ENCODE data around the gene INO80.

Gene INO80

DNA sequence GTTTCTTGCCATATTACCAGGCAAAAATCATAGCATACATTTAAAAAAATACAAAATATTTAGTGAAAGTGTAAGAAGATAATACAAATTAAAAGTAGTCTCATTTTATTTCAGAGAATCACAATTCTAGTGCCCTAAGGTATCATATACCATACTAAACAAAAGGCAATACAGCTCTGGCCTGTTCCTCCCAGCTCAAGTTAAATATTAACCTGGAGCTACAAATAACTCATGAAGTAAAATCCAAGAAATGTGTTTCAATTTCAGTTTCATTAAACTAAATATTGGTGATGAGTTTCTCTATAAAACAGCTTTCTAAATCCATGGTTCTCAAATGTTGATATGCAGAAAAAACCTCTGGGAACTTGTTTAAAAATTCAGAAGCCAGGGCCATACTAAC is 67.7 kb downstream of the INO80 start:
- no peak for DNase-seq (ENCODE audit: low read depth, low spot score)

DNA sequence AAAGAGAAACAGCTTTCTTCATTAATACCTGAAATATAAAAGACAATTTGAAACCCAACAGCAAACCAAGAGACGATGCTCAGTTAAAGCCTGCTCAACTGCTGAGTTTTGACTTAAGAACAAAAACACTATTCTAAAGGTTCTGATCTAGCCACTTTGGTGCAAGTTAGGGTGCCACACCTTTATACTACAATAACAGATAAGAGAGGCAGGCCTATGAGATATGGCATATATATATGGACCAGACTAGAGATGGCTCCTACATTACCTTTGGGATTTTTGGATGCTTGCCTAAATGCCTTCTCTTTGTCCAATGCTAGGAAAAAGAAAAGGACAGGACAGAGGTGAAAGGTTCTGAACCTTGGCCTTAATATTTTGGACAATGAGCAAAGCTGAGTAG is 68.6 kb downstream of the INO80 start:
- DNase-seq (ENCODE audit: low read depth, low spot score): no peak

DNA sequence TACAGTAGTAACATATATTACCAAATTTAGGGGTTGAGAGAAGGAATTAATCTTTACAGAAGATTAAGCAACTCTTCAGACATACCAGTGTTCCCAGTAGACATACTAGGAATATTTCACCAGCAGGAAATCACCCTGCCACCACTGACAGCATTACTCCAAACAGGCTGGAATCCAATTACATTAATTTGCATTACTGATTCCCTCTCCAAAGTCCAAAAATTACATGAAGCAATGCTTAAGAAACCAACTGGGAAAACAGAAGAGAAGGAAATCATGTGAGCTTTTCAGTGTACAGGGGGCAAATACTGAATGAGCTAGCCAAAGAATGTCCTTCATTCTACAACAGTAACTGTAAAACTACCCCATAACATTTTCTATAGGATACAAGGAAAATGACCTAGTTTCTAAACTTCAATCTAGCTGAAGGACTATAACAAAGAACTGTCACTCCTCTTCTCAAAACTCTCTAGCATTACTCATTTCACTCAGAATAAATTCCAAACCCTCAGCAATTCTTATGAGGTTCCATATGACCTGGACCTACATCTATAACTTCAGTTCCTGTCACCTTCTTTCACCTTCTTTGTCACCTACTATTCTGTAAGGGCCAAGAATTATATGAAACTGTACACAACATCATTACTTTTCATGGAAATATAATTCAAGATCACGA is 72.7 kb downstream of the INO80 start:
- DNase-seq (ENCODE audit: low read depth, low spot score): peak; percentile 73

DNA sequence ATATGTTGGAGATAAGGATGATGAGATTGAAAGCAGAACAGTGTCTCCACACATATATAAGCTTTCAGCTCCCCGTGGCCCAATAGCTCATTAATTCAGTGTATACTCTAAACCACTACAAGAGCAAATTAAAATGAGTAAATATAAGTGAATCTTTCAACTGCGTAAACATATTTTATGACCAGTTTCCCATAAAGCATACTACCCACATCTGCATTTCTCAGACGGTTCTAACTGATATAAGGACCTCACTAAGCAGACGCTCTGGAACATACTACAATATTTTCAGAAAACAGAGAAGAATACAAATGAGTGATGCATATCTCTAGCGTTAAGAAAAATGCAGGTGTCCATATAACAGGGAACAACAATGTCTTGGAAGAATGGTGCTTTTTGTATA is 73.2 kb downstream of the INO80 start:
- no peak for DNase-seq (ENCODE audit: low read depth, low spot score)

- no peak for DNase-seq (ENCODE audit: low read depth, low spot score)
Observed at GRCh38 chr15:41039121-41039520, 77.0 kb downstream of the INO80 start.

DNA sequence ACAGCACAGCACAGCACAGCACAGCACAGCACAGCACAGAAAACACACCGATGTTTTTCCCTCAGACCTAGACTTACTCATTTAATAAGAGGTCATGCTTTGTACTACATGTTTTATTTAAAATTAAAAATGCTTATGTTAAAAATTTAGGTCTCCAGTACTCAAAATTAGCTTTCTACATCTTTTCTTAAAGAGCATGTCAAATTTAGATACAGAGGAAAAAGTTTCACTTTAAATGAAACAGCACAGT is 84.1 kb downstream of the INO80 start:
- no peak for DNase-seq (ENCODE audit: low read depth, low spot score)

GRCh38 chr15:41031232-41032078 is 84.6 kb downstream of the INO80 start:
- DNase-seq (ENCODE audit: low read depth, low spot score): no peak

DNA sequence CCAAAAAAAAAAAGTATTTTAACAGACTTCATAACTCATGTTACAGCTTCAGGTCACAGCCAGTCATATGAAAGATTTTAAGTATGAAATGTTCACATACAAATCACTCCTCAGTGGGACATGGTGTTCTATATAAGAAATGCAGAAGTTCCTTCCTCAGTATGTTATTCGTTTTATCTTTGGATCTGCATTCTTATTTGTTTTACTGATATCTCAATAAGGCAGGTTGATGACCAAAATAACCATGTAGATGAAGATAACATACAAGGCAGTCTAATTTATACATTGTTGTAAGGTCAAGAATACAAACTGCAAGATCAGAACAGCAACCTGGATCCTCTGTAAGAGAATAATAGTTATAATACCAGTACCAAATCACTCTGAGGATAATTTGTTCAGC is 87.2 kb downstream of the INO80 start:
- DNase-seq (ENCODE audit: low read depth, low spot score): no peak

DNA sequence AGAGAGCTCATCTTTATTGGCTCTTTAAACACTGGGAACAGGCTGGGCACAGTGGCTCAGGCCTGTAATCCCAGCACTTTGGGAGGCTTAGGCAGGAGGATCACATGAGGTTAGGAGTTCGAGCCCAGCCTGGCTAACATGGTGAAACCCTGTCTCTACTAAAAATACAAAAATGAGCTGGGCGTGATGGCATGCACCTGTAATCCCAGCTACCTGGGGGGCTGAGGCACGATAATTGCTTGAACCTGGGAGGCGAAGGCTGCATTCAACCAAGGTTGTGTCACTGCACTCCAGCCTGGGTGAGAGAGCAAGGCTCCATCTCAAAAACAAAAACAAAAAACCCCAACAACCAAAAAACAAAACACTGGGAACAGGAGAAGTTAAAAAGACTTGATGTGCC is 90.7 kb downstream of the INO80 start:
- DNase-seq (ENCODE audit: low read depth, low spot score): no peak

DNA sequence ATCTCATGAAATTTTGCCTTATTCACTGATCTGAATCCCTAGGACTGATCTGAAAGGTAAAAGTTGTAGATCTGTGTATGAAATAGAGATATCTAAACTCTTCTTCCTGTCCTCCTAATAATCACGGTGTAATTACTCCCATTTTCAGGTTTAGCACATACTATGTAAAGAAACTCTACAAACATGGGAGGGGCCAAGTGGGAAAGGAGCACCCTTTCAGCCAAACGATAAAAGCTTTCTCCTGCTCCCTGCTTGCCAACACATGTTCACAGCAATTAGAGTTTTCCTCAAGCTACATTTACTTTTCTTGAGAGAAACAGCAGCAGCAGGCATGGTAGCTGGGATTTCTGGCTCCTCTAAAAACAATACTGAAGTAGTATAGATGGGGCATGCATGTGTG is 91.2 kb downstream of the INO80 start:
- DNase-seq (ENCODE audit: low read depth, low spot score): no peak

- peak; percentile 25 for DNase-seq (ENCODE audit: low read depth, low spot score)
Observed at GRCh38 chr15:41024131-41024530, 91.9 kb downstream of the INO80 start.

DNA sequence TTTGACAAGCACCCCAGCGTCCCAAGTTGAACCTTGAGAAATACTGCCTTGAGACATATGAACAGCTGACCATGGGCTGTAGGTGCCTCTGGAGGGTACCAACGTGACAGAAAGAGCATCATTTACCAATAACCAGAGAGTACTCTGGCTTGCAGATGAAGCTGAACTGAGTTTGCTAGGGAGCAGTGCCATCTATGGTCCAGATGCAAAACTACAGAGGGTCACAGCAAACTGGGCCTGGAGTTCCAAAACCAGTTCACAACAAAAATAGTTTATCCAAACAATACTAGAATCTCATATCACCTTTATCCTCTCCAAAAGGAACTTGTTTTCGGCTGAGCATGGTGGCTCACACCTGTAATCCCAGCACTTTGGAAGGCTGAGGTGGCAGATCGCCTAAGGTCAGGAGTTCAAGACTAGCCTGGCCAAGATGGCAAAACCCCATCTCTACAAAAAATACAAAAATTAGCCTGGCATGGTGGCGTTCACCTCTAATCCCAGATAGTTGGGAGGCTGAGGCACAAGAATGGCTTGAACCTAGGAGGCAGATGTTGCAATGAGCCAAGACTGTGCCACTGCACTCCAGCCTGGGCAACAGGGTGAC is 93.5 kb downstream of the INO80 start:
- peak; percentile 76 for DNase-seq (ENCODE audit: low read depth, low spot score)

GRCh38 chr15:41020829-41021228 is 95.3 kb downstream of the INO80 start:
- DNase-seq (ENCODE audit: low read depth, low spot score): no peak

DNA sequence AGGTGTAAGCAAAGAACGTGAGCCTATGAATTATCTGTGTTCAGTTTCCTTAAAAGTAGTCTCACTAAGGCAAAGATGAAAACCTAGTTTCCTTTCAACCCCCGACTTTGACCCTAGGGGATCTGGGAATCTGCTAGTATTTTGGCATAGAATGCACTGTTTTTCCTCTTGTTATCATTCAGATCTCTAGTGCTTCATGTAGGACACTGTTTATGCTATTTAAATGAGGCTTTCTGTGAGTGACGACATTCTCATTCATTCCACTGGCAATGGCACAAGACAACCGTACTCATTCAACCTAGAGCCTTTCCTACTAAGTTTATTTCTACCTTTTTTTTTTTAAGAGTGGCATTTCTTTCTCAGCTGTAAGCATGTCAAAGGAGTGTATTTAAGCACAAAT is 95.8 kb downstream of the INO80 start:
- DNase-seq (ENCODE audit: low read depth, low spot score): no peak

DNA sequence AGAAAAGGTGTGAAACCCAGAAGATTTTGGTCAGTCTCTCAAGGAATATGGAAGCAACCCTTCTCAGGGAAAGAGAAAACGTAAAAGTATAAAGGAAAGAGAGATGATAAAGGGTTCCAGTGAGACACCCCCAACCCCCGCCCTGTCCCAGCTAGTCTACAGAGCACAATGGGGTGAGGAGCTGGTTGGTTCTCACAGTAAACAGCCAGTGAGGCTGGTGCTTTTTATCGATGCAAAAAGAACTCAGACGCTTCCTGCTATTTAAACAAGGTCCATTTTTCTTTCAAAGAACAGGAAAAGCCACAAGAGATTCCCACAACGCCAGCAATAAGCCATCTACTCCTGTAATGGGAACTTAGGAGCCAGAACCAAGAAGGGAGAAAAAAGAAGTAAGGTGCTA is 96.9 kb downstream of the INO80 start:
- DNase-seq (ENCODE audit: low read depth, low spot score): no peak

DNA sequence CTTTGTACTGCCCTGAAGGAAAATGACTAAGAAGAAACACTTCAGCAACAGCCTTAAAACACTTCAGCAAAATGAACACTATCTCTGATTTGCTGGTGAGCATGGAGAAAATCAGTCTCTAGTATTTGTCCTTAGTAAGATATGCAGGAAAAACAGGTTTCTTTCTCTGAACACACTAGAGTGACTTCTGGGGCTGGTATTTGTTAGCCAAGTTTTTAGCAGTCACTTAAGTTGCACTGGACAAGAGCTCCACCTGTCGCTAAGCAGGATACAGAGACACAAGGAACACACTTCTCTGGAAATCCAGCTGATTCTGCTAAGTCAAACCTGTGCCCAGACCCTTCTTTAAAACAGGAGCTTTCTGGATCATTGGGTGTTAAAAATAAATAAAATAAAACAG is 97.5 kb downstream of the INO80 start:
- peak; percentile 41 for DNase-seq (ENCODE audit: low read depth, low spot score)

DNA sequence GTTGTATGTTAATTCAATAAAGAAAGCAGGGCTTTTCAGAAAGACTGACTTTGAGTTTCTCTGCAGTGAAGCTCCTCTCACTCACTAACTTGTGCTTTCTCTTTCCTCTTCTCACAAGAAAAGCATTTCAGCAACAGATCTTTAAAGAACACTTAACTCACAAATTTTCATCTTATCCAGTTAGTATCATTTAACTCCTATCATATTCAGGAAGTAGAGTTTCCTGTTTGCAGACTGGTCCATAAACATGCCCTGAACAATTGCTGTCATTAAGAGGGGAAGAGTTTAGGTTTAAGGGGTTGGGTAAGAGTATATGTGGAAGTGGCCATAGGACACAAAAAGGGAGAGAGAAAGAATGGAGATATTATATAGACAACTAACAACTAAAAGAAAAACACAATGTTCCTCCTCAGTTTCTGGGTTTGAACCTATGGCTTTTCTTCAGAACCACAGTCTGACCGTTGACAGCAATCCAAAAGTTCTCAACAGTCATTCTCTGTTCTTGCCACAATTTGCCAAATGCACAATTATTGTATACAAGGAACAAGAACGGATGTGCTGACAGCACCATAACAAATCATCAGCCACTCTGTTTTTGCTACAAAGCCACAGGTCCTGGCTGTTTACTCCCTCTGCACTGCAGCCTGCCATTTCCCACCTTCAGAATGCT is 98.9 kb downstream of the INO80 start:
- DNase-seq (ENCODE audit: low read depth, low spot score): peak; percentile 23

DNA sequence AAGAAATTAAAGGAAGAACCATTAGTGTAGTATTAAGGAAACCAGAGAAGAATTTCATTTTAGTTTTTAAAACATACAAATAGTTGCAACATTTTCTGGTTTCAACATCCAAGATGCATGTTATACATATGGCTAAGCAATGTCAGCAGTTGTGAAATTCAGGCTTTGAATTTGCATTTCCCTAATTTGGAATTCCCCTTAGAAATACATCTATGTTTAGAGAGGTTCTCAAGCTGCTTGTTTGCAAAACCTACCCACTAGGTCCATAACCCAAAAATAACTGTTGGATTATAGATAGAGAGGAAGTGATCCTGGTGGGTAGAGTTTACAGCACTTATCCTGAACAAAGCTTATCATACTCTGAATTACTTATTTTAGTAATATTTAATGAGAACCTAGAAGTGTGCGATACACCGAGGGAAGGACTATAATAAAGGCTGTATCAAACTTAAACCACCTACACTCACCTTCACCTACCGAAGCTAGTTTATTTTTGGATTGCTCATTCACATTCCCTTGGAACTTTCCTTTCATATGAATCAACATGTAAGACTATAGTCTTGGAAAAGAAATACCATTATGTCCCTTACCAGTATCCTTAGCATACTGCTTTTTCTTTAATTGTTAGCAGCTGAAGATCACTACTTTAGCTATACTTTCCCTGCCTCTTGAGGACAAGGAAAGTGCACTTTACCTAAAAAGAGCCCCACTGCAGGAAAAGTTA is 102.2 kb downstream of the INO80 start:
- no peak for DNase-seq (ENCODE audit: low read depth, low spot score)

DNA sequence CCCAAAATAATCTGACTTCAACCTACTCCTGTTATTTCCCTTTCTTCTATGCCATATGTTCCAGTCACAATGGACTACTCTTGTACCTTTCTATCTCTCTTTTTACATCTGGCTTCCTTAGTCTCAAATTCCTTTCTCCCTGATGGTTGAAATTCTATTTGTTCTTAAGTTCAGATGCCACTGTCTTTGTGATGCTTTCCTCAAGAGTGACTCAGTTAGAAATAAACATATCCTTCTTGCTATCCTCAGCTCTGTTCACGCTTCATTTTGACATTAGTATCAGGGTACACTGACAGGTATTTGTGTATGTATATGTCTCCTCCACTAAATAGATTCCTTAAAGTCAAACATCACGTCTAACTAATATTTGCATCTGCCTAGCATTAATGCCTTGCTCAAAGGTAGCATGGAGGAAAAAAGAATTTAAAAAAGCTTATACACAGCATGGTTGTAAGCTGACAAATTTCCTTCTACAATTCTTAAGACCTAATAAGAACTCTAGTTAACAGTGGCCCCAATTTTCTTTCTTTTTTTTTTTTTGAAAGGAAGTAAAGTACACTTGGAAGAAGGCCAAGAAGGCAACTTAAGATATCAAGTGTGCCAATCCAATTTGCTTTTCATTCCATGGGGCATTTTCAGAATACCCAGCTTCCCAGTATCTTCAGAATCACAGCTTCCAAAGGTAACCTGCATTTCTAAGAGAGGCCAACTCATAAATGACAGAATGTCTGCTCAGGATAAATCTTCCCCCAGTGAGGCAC is 104.8 kb downstream of the INO80 start:
- no peak for DNase-seq (ENCODE audit: low read depth, low spot score)

- DNase-seq (ENCODE audit: low read depth, low spot score): no peak
Observed at GRCh38 chr15:41010345-41010744, 105.7 kb downstream of the INO80 start.

GRCh38 chr15:41006479-41006878 is 109.6 kb downstream of the INO80 start:
- DNase-seq (ENCODE audit: low read depth, low spot score): no peak
